ENCODE measurements around the gene UTP11.
A peak's percentile ranks its signal among the peaks of the same experiment; 100 is the strongest.

The UTP11 gene

GRCh38 chr1:38039331-38040088 lies 27.0 kb downstream of the UTP11 start:
- DNase-seq (ENCODE audit: low read depth in 2 of 2), result no peak
- no peak for TF ChIP-seq CTCF (IDR thresholded peaks at IDR 0.05; ENCODE audit: low read depth, low read length)

GRCh38 chr1:38041936-38042834 lies 29.7 kb downstream of the UTP11 start:
- H3K4me3 ChIP-seq (replicated peaks in 1 of 2; ENCODE audit: low read depth in 2 of 2, low read length in 2 of 2), result no peak overlapping the region
- DNase-seq (ENCODE audit: low read depth in 2 of 2), result no peak
- no peak for TF ChIP-seq CTCF (IDR thresholded peaks at IDR 0.05; ENCODE audit: low read depth, low read length)

More at GRCh38 chr1:38039331-38040088, 27.0 kb downstream of the UTP11 start:
- no peak overlapping the region for H3K4me3 ChIP-seq (replicated peaks in 1 of 2; ENCODE audit: low read depth in 2 of 2, low read length in 2 of 2)

GRCh38 chr1:38043036-38043747 lies 30.7 kb downstream of the UTP11 start:
- DNase-seq (ENCODE audit: low read depth in 2 of 2), result no peak
- no peak for TF ChIP-seq CTCF (IDR thresholded peaks at IDR 0.05; ENCODE audit: low read depth, low read length)
- H3K4me3 ChIP-seq (replicated peaks in 1 of 2; ENCODE audit: low read depth in 2 of 2, low read length in 2 of 2), result no peak overlapping the region

GRCh38 chr1:38044221-38045215 lies 32.0 kb downstream of the UTP11 start:
- no peak for TF ChIP-seq CTCF (IDR thresholded peaks at IDR 0.05; ENCODE audit: low read depth, low read length)
- DNase-seq (ENCODE audit: low read depth in 2 of 2), result no peak
- H3K4me3 ChIP-seq (replicated peaks in 1 of 2; ENCODE audit: low read depth in 2 of 2, low read length in 2 of 2), result peak overlapping the region; percentile 17 to 28

- no peak overlapping the region for H3K4me3 ChIP-seq (replicated peaks in 1 of 2; ENCODE audit: low read depth in 2 of 2, low read length in 2 of 2)
- DNase-seq (ENCODE audit: low read depth in 2 of 2), result peak in 1 of 2 donors; percentile 22
- TF ChIP-seq CTCF (IDR thresholded peaks at IDR 0.05; ENCODE audit: low read depth, low read length), result no peak
Observed at GRCh38 chr1:38045401-38046332, 33.1 kb downstream of the UTP11 start.
